ENCODE results near the gene POU2AF2. TPM values are rescaled to one million over a fixed set of nuclear protein-coding genes. Genes with fewer than 3 reads are reported as not detected.
"Not testable (repeated sequence)": the region's sequence is repeated elsewhere in the genome, so short reads cannot be mapped to it uniquely, and the experiment has no call there.

The POU2AF2 gene
- total RNA-seq, 1 donor from 2014 or later = not detected

- no peak overlapping the region for H3K27ac Mint-ChIP-seq
- H3K4me1 Mint-ChIP-seq (ENCODE audit: low read depth) = peaks cover 6% of the 10 kb centered on the region
- peaks cover 2% of the 10 kb centered on the region for H3K27me3 Mint-ChIP-seq
- no peak for DNase-seq (ENCODE audit: low spot score, unreplicated experiment)
- H3K9me3 Mint-ChIP-seq (ENCODE audit: low read depth) = peaks cover 3% of the 10 kb centered on the region
- TF ChIP-seq CTCF (IDR thresholded peaks at IDR 0.05; ENCODE audit: unreplicated experiment) = no peak
- no peak overlapping the region for H3K4me3 Mint-ChIP-seq (ENCODE audit: low read depth)
- H3K36me3 Mint-ChIP-seq (ENCODE audit: insufficient read depth) = no peaks in the 10 kb centered on the region
Observed at GRCh38 chr11:111258046-111258445, 12.5 kb downstream of the POU2AF2 start.

- DNase-seq (ENCODE audit: low spot score, unreplicated experiment) = no peak
- Mint-ChIP-seq H3K27ac (no peak overlapping the region), H3K36me3 (ENCODE audit: insufficient read depth) (no peaks in the 10 kb centered on the region), H3K27me3 (peaks cover 2% of the 10 kb centered on the region), H3K9me3 (ENCODE audit: low read depth) (peaks cover 3% of the 10 kb centered on the region), H3K4me3 (ENCODE audit: low read depth) (no peak overlapping the region), H3K4me1 (ENCODE audit: low read depth) (peaks cover 6% of the 10 kb centered on the region)
- no peak for TF ChIP-seq CTCF (IDR thresholded peaks at IDR 0.05; ENCODE audit: unreplicated experiment)
Observed at GRCh38 chr11:111259896-111260295, 14.4 kb downstream of the POU2AF2 start.

GRCh38 chr11:111260811-111261210 is 15.3 kb downstream of the POU2AF2 start:
- TF ChIP-seq CTCF (IDR thresholded peaks at IDR 0.05; ENCODE audit: unreplicated experiment) = no peak
- Mint-ChIP-seq H3K27me3 (no peaks in the 10 kb centered on the region), H3K9me3 (ENCODE audit: low read depth) (peaks cover 3% of the 10 kb centered on the region), H3K27ac (no peak overlapping the region), H3K4me1 (ENCODE audit: low read depth) (peaks cover 6% of the 10 kb centered on the region), H3K4me3 (ENCODE audit: low read depth) (no peak overlapping the region), H3K36me3 (ENCODE audit: insufficient read depth) (no peaks in the 10 kb centered on the region)
- DNase-seq (ENCODE audit: low spot score, unreplicated experiment) = no peak

- H3K4me3 Mint-ChIP-seq (ENCODE audit: low read depth) = no peak overlapping the region
- peaks cover 8% of the 10 kb centered on the region for H3K4me1 Mint-ChIP-seq (ENCODE audit: low read depth)
- H3K27ac Mint-ChIP-seq = no peak overlapping the region
- peaks cover 3% of the 10 kb centered on the region for H3K9me3 Mint-ChIP-seq (ENCODE audit: low read depth)
- H3K27me3 Mint-ChIP-seq = no peaks in the 10 kb centered on the region
- DNase-seq (ENCODE audit: low spot score, unreplicated experiment) = no peak
- H3K36me3 Mint-ChIP-seq (ENCODE audit: insufficient read depth) = no peaks in the 10 kb centered on the region
- no peak for TF ChIP-seq CTCF (IDR thresholded peaks at IDR 0.05; ENCODE audit: unreplicated experiment)
Observed at GRCh38 chr11:111264646-111265045, 19.1 kb downstream of the POU2AF2 start.

GRCh38 chr11:111265421-111265820 is 19.9 kb downstream of the POU2AF2 start:
- DNase-seq (ENCODE audit: low spot score, unreplicated experiment) = no peak
- Mint-ChIP-seq H3K27me3 (no peaks in the 10 kb centered on the region), H3K36me3 (ENCODE audit: insufficient read depth) (no peaks in the 10 kb centered on the region), H3K27ac (no peak overlapping the region), H3K4me3 (ENCODE audit: low read depth) (no peak overlapping the region), H3K4me1 (ENCODE audit: low read depth) (peaks cover 14% of the 10 kb centered on the region), H3K9me3 (ENCODE audit: low read depth) (no peaks in the 10 kb centered on the region)
- no peak for TF ChIP-seq CTCF (IDR thresholded peaks at IDR 0.05; ENCODE audit: unreplicated experiment)

- H3K9me3 Mint-ChIP-seq (ENCODE audit: low read depth); H3K27ac Mint-ChIP-seq; DNase-seq (ENCODE audit: low spot score, unreplicated experiment); H3K27me3 Mint-ChIP-seq; H3K4me3 Mint-ChIP-seq (ENCODE audit: low read depth); H3K36me3 Mint-ChIP-seq (ENCODE audit: insufficient read depth): not testable (repeated sequence)
- H3K4me1 Mint-ChIP-seq (ENCODE audit: low read depth) = peaks cover 15% of the 10 kb centered on the region
Observed at GRCh38 chr11:111268303-111268702, 22.8 kb downstream of the POU2AF2 start.
